ENCODE measurements around the gene LRMDA. TPM values are rescaled to one million over a fixed set of nuclear protein-coding genes. Genes with fewer than 3 reads are reported as not detected.

LRMDA gene
- total and polyA plus RNA-seq, 2 donors (not counting 3 experiments of a cell fraction or from before 2014, with no cell fraction given): 9.7 to 18.0 TPM

GRCh38 chr10:76558996-76559891 lies 1127.8 kb downstream of the LRMDA start:
- H3K9me3 ChIP-seq (replicated peaks; ENCODE audit: control insufficient read depth, insufficient read depth, low read length): no peaks in the 10 kb centered on the region
- intact Hi-C loops (cut with micrococcal nuclease): no loop called here
- no peak for DNase-seq (ENCODE audit: low read depth, low spot score)

More at GRCh38 chr10:76558996-76559891, 1127.8 kb downstream of the LRMDA start:
- Histone ChIP-seq H4K20me1 (replicated peaks; ENCODE audit: control insufficient read depth, extremely low read depth, insufficient read depth, low read length) (no peaks in the 10 kb centered on the region), H3K9ac (replicated peaks; ENCODE audit: extremely low read depth, insufficient read depth, low read length) (no peak overlapping the region), H3K27me3 (ENCODE audit: control insufficient read depth in 2 of 2, insufficient read depth in 2 of 2, low read length in 2 of 2) (no peaks in the 10 kb centered on the region), H3K4me2 (ENCODE audit: insufficient read depth, low read length) (no peak overlapping the region), H3K36me3 (ENCODE audit: control insufficient read depth in 2 of 2, extremely low read depth in 1 of 2, insufficient read depth in 2 of 2, low read length in 2 of 2) (no peaks in the 10 kb centered on the region), H3K79me2 (ENCODE audit: control insufficient read depth, insufficient read depth, low read length) (no peaks in the 10 kb centered on the region), H3K9me1 (replicated peaks; ENCODE audit: control insufficient read depth, extremely low read depth, insufficient read depth, low read length) (no peaks in the 10 kb centered on the region), H3K4me1 (ENCODE audit: control insufficient read depth, extremely low read depth, insufficient read depth, low read length) (no peaks in the 10 kb centered on the region), H3K27ac (ENCODE audit: insufficient read depth, low read depth, low read length) (no peak overlapping the region), H2AFZ (ENCODE audit: low read depth, low read length) (no peak overlapping the region), H3K4me3 (replicated peaks in 1 of 3; ENCODE audit: insufficient read depth in 1 of 3, low read depth in 1 of 3, low read length in 3 of 3) (no peak overlapping the region)
- CTCF ChIA-PET: interaction anchor here (0.7 to 1.8 kb wide), 2 partner anchors 11 to 12 kb away, joined by 3 to 4 read pairs; no protein-coding TSS in a partner anchor
- TF ChIP-seq POLR2AphosphoS5 (IDR thresholded peaks at IDR 0.05; ENCODE audit: insufficient read depth, low read depth, low read length) (no peak), MAX (IDR thresholded peaks at IDR 0.05; ENCODE audit: insufficient read depth, insufficient read length) (no peak), MYC (IDR thresholded peaks at IDR 0.05; ENCODE audit: low read depth, low read length) (no peak), GATA2 (IDR thresholded peaks at IDR 0.05; ENCODE audit: insufficient read depth, insufficient read length, low read depth, low read length) (no peak), EZH2 (IDR thresholded peaks at IDR 0.05; ENCODE audit: borderline replicate concordance, low read depth, low read length, severe bottlenecking) (no peak), CTCF (IDR thresholded peaks at IDR 0.05; ENCODE audit: extremely low read depth in 1 of 2, insufficient read depth in 1 of 2, low read depth in 1 of 2, low read length in 2 of 2) (no peak), POLR2A (IDR thresholded peaks at IDR 0.05; ENCODE audit: low read depth, low read length) (no peak), JUN (IDR thresholded peaks at IDR 0.05; ENCODE audit: borderline replicate concordance, insufficient read depth, insufficient read length, low read depth) (no peak), FOS (IDR thresholded peaks at IDR 0.05; ENCODE audit: borderline replicate concordance, insufficient read depth, low read length) (no peak)
- POLR2A ChIA-PET: interaction anchor here (0.6 kb wide), 1 partner anchor 90 kb away, joined by 3 read pairs; no protein-coding TSS in a partner anchor
- FAIRE-seq: no peak
- dilution Hi-C loops (cut with MboI; ENCODE audit: extremely low pct_ligation_motif_present, low sequenced_read_pairs): no loop called here
- no TSS peak for BruUV-seq (replicated peaks)
